ENCODE measurements around the gene ATP2B1.

The ATP2B1 gene

GRCh38 chr12:89544681-89545184 lies 163.9 kb downstream of the ATP2B1 start:
- no peak for DNase-seq (ENCODE audit: low read depth in 4 of 4, low spot score in 1 of 4)

- no peak for DNase-seq (ENCODE audit: low read depth in 4 of 4, low spot score in 1 of 4)
Observed at GRCh38 chr12:89544022-89544421, 164.6 kb downstream of the ATP2B1 start.

- DNase-seq (ENCODE audit: low read depth in 4 of 4, low spot score in 1 of 4), result peak; percentile 32 to 43 (median 36)
Observed at GRCh38 chr12:89542912-89543592, 165.6 kb downstream of the ATP2B1 start.

GRCh38 chr12:89542236-89542635 lies 166.4 kb downstream of the ATP2B1 start:
- no peak for DNase-seq (ENCODE audit: low read depth in 4 of 4, low spot score in 1 of 4)

- DNase-seq (ENCODE audit: low read depth in 4 of 4, low spot score in 1 of 4), result no peak
Observed at GRCh38 chr12:89540586-89540985, 168.1 kb downstream of the ATP2B1 start.

GRCh38 chr12:89539426-89540223 lies 169.0 kb downstream of the ATP2B1 start:
- no peak for DNase-seq (ENCODE audit: low read depth in 4 of 4, low spot score in 1 of 4)

GRCh38 chr12:89538897-89539296 lies 169.7 kb downstream of the ATP2B1 start:
- DNase-seq (ENCODE audit: low read depth in 4 of 4, low spot score in 1 of 4), result no peak
